Body of pancreas (tissue), 4 donors: ENCODE results near the gene KCNQ1OT1. TPM values are rescaled to one million over a fixed set of nuclear protein-coding genes. Genes with fewer than 3 reads are reported as not detected.

Source experiments
- ATAC-seq: fragments of 150-250 bp; one replicate; pipeline ENCODE4 v1.9.1; 2016
- DNase-seq, 4 donors: peaks; one replicate each; pipeline ENCODE4 v3.0.0-alpha.2; 2019
- H3K27ac ChIP-seq, 4 donors: fragments of 200-600 bp; sonication (generic); 1 replicate in 3 of 4; 2 replicates in 1 of 4; pipeline versions ENCODE4 v1.5.1 to v1.6.1; 2016 to 2019; ENCODE audit warnings: mild to moderate bottlenecking in 1 of 4, mixed read lengths in 1 of 4, moderate library complexity in 1 of 4
- H3K27me3 ChIP-seq, 2 donors: fragments of 200-600 bp; sonication (generic); one replicate each; pipeline ENCODE4 v1.6.0; 2016; ENCODE audit warnings: mild to moderate bottlenecking in 1 of 2
- H3K36me3 ChIP-seq, 2 donors: fragments of 200-600 bp; sonication (generic); replicated peaks in 1 of 2; 2 replicates each; pipeline ENCODE4 v1.5.1; 2016; ENCODE audit warnings: low read depth in 2 of 2; ENCODE audit not compliant: insufficient read depth in 1 of 2
- H3K4me1 ChIP-seq: fragments of 200-600 bp; sonication (generic); one replicate; pipeline ENCODE4 v1.6.0; 2016
- H3K4me3 ChIP-seq, 2 donors: fragments of 200-600 bp; sonication (generic); 1 replicate in 1 of 2; 2 replicates in 1 of 2; pipeline ENCODE4 v1.5.1; 2016 to 2019
- H3K9me3 ChIP-seq, 3 donors: fragments of 200-600 bp; sonication (generic); 1 replicate in 2 of 3; 2 replicates in 1 of 3; pipeline ENCODE4 v1.5.1; 2016
- CTCF ChIP-seq, 7 experiments: fragments of 450-650 bp in 4 of 7; fragments of 200-600 bp in 3 of 7; sonication (generic) in 3 of 7; IDR thresholded peaks; one replicate each; pipeline ENCODE4 v1.5.1; 2016 to 2019; ENCODE audit warnings: antibody characterized with exemption in 7 of 7
- POLR2A ChIP-seq, 3 donors: fragments of 450-650 bp; IDR thresholded peaks; one replicate each; pipeline ENCODE4 v1.6.1; 2016; ENCODE audit warnings: antibody characterized with exemption in 3 of 3, mild to moderate bottlenecking in 2 of 3
- WGBS, 2 donors: methylation state at CpG; one replicate each; pipeline ENCODE4 v1.1.5; 2017; 5-methylcytosine and 5-hydroxymethylcytosine counted together
- intact Hi-C: fragments of 100-400 bp; cut with DNase I; formaldehyde crosslinking; loops from one replicate; pipeline ENCODE4 v1.15.1; 2023
- total RNA-seq, 2 donors: library from RNA; depleted of rRNA; stranded (reverse); fragments of >200 nt; gene quantifications; one replicate each; pipeline ENCODE4 v1.1.0, GENCODE V29; 2016

The KCNQ1OT1 gene
- total RNA-seq, 2 donors from 2014 or later: 3.6 to 9.2 TPM

GRCh38 chr11:2690596-2691354 lies 9.0 kb downstream of the KCNQ1OT1 start:
- no peak for ATAC-seq
- H3K27me3 ChIP-seq: no peaks in the 10 kb centered on the region
- no peaks in the 10 kb centered on the region for H3K36me3 ChIP-seq
- TF ChIP-seq POLR2A (IDR thresholded peaks at IDR 0.05) (no peak), CTCF (IDR thresholded peaks at IDR 0.05) (no peak)
- peaks cover 72% of the 10 kb centered on the region for H3K4me1 ChIP-seq
- H3K27ac ChIP-seq: peak overlapping the region in 1 of 4 donors; percentile 26
- 79 to 82% methylated on average over 6 of the region's 6 CpGs for WGBS, 2 donors
- H3K4me3 ChIP-seq: no peak overlapping the region
- H3K9me3 ChIP-seq: no peaks in the 10 kb centered on the region
- DNase-seq: peak in 3 of 4 donors; percentile 4 to 6 (median 5)
- intact Hi-C loops: no loop called here

- ATAC-seq (no peak), DNase-seq (peak in 3 of 4 donors; percentile 8 to 13 (median 13))
- Histone ChIP-seq H3K9me3 (no peaks in the 10 kb centered on the region), H3K4me1 (peaks cover 63% of the 10 kb centered on the region), H3K27me3 (no peaks in the 10 kb centered on the region), H3K27ac (peak overlapping the region in 1 of 4 donors; percentile 26), H3K36me3 (no peaks in the 10 kb centered on the region), H3K4me3 (no peak overlapping the region)
- intact Hi-C loops: no loop called here
- TF ChIP-seq POLR2A (IDR thresholded peaks at IDR 0.05) (no peak), CTCF (IDR thresholded peaks at IDR 0.05) (no peak)
- 61 to 68% methylated on average over 8 of the region's 8 CpGs for whole genome bisulfite sequencing, 2 donors
These were observed 9.9 kb downstream of the KCNQ1OT1 start for GRCh38 chr11:2689651-2690575.

- H3K27ac ChIP-seq: no peak overlapping the region
- TF ChIP-seq POLR2A (IDR thresholded peaks at IDR 0.05) (no peak), CTCF (IDR thresholded peaks at IDR 0.05) (no peak)
- intact Hi-C loops: no loop called here
These were observed 11.2 kb downstream of the KCNQ1OT1 start for GRCh38 chr11:2688381-2689231.

DNA sequence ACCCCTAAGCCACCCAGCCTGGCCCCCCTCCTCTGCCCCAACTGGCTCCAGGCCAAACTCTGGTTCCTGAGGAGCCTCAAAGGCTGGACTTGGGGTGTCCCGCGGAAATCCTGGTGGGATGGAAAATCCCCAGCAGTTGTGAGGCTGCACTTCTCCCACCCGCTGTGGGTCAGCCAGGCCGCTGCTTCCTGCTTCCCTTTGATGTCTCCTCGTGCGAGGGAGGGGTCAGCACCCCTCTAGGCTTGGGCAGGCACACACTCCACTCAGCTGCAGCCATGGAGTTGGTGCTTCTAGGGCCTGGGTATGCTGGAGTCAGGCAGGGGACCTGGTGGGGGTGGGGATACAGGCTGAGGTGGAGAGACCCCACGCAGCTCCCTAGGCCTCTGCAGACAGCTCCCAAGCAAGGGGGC lies 12.0 kb downstream of the KCNQ1OT1 start:
- no peaks in the 10 kb centered on the region for H3K9me3 ChIP-seq
- H3K4me3 ChIP-seq: no peak overlapping the region
- ATAC-seq (no peak), DNase-seq (peak in 3 of 4 donors; percentile 10 to 19 (median 17))
- peaks cover 65% of the 10 kb centered on the region for H3K4me1 ChIP-seq
- no peaks in the 10 kb centered on the region for H3K36me3 ChIP-seq
- 72% methylated on average over 7 of the region's 7 CpGs; no CpG with 5 or more reads in 1 of the 2 donors for WGBS, 2 donors
- H3K27me3 ChIP-seq: no peaks in the 10 kb centered on the region
- H3K27ac ChIP-seq: peak overlapping the region in 2 of 4 donors; percentile 4 to 5
- TF ChIP-seq CTCF (IDR thresholded peaks at IDR 0.05): no peak
- TF ChIP-seq POLR2A (IDR thresholded peaks at IDR 0.05): no peak
- intact Hi-C loops: no loop called here

More at GRCh38 chr11:2688381-2689231, 11.2 kb downstream of the KCNQ1OT1 start:
- Histone ChIP-seq H3K27me3 (no peaks in the 10 kb centered on the region), H3K4me3 (no peak overlapping the region), H3K36me3 (no peaks in the 10 kb centered on the region), H3K4me1 (peaks cover 70% of the 10 kb centered on the region), H3K9me3 (no peaks in the 10 kb centered on the region)
- no peak for ATAC-seq
- 87 to 100% methylated on average over 2 to 6 of the region's 6 CpGs for WGBS, 2 donors
- peak in 3 of 4 donors; percentile 3 to 11 (median 7) for DNase-seq
